ENCODE measurements around the gene ANKRD12. TPM values are rescaled to one million over a fixed set of nuclear protein-coding genes. Genes with fewer than 3 reads are reported as not detected.

Gene ANKRD12
- total RNA-seq, 1 experiment from 2014 or later = 19.1 TPM

DNA sequence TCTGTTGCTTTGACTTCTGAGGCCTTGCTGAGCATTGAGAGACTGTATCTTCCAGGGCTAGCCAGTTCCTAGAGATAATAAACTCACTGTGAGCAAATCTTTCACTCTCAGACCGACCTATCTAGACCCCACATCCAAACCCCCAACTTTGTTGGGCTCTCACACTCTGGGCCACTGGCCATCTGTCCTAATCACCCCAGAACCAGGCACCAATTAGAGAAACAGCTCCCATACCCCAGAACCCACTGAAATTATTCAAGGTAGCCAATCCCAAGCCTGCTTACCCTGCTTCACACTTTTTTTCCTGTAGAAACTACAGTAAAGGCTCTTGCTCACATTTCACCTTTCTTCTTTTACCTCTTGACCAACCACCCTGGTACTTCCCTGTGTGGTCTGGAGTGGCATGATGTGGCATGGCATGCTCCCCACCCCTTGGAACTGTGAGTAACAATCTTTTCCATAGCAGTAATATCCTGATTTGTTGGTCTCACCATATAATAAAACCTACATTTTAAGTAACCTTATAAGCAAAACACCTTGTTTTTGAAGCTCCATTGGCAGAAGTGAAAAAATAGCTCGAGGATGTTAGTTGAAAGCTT lies 55.2 kb downstream of the ANKRD12 start:
- no peaks in the 10 kb centered on the region for H3K9me3 ChIP-seq (ENCODE audit: low read length)
- H3K36me3 ChIP-seq (ENCODE audit: low read depth, low read length) = peaks cover 3% of the 10 kb centered on the region; the same call in 1 of the 2 replicates
- POLR2A ChIA-PET (ENCODE audit: unreplicated experiment) = no interaction called here
- ATAC-seq (no peak; the same call in 1 of the 2 replicates), DNase-seq (no peak)
- H3F3A ChIP-seq (ENCODE audit: low read length, unreplicated experiment) = no peaks in the 10 kb centered on the region
- no peak overlapping the region for H3K4me2 ChIP-seq (ENCODE audit: low read length)
- H3K4me3 ChIP-seq (ENCODE audit: low read length) = no peak overlapping the region
- TF ChIP-seq EZH2 (IDR thresholded peaks at IDR 0.05; ENCODE audit: low read length, unreplicated experiment) = no peak
- H3K9ac ChIP-seq (ENCODE audit: low read length) = no peak overlapping the region
- intact Hi-C loops (cut with micrococcal nuclease) = no loop called here
- H3K9me2 ChIP-seq (replicated peaks; ENCODE audit: low read length) = no peaks in the 10 kb centered on the region
- no peak overlapping the region for H2AFZ ChIP-seq (ENCODE audit: low read length)
- CTCF ChIA-PET = no interaction called here
- no peak overlapping the region for H3K27ac ChIP-seq (ENCODE audit: low read length)
- H3K4me1 ChIP-seq (ENCODE audit: insufficient read depth, low read length) = no peaks in the 10 kb centered on the region
- BruUV-seq (replicated peaks) = no TSS peak
- no peaks in the 10 kb centered on the region for H3K27me3 ChIP-seq (ENCODE audit: low read length)
- H4K20me1 ChIP-seq (ENCODE audit: low read length) = no peaks in the 10 kb centered on the region
- no peaks in the 10 kb centered on the region for H3K79me2 ChIP-seq (ENCODE audit: low read length)

GRCh38 chr18:9193031-9193430 lies 56.5 kb downstream of the ANKRD12 start:
- H3K36me3 ChIP-seq (ENCODE audit: low read depth, low read length) = peaks cover 3% of the 10 kb centered on the region; the same call in 1 of the 2 replicates
- intact Hi-C loops (cut with micrococcal nuclease) = no loop called here
- BruUV-seq (replicated peaks) = no TSS peak
- no peaks in the 10 kb centered on the region for H3K9me2 ChIP-seq (replicated peaks; ENCODE audit: low read length)
- no peak overlapping the region for H3K4me3 ChIP-seq (ENCODE audit: low read length)
- H3K79me2 ChIP-seq (ENCODE audit: low read length) = no peaks in the 10 kb centered on the region
- no peak overlapping the region for H3K27ac ChIP-seq (ENCODE audit: low read length)
- TF ChIP-seq, protein P1, sequence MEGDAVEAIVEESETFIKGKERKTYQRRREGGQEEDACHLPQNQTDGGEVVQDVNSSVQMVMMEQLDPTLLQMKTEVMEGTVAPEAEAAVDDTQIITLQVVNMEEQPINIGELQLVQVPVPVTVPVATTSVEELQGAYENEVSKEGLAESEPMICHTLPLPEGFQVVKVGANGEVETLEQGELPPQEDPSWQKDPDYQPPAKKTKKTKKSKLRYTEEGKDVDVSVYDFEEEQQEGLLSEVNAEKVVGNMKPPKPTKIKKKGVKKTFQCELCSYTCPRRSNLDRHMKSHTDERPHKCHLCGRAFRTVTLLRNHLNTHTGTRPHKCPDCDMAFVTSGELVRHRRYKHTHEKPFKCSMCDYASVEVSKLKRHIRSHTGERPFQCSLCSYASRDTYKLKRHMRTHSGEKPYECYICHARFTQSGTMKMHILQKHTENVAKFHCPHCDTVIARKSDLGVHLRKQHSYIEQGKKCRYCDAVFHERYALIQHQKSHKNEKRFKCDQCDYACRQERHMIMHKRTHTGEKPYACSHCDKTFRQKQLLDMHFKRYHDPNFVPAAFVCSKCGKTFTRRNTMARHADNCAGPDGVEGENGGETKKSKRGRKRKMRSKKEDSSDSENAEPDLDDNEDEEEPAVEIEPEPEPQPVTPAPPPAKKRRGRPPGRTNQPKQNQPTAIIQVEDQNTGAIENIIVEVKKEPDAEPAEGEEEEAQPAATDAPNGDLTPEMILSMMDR (conservative IDR thresholded peaks at IDR 0.05; ENCODE audit: low read depth, low read length) = no peak
- TF ChIP-seq EZH2phosphoT487 (IDR thresholded peaks at IDR 0.05; ENCODE audit: borderline replicate concordance, low read length) = no peak
- TF ChIP-seq EZH2 (IDR thresholded peaks at IDR 0.05; ENCODE audit: low read length, unreplicated experiment) = no peak
- H3K9ac ChIP-seq (ENCODE audit: low read length) = no peak overlapping the region
- H2AFZ ChIP-seq (ENCODE audit: low read length) = no peak overlapping the region
- no peak for DNase-seq
- H3K9me3 ChIP-seq (ENCODE audit: low read length) = no peaks in the 10 kb centered on the region
- no peaks in the 10 kb centered on the region for H4K20me1 ChIP-seq (ENCODE audit: low read length)
- no peaks in the 10 kb centered on the region for H3F3A ChIP-seq (ENCODE audit: low read length, unreplicated experiment)
- no peaks in the 10 kb centered on the region for H3K4me1 ChIP-seq (ENCODE audit: insufficient read depth, low read length)
- ChIA-PET CTCF (no interaction called here), POLR2A (ENCODE audit: unreplicated experiment) (no interaction called here)
- no peaks in the 10 kb centered on the region for H3K27me3 ChIP-seq (ENCODE audit: low read length)
- no peak overlapping the region for H3K4me2 ChIP-seq (ENCODE audit: low read length)
- ATAC-seq = no peak

GRCh38 chr18:9196568-9196967 lies 60.0 kb downstream of the ANKRD12 start:
- Histone ChIP-seq H3K36me3 (ENCODE audit: low read depth, low read length) (no peaks in the 10 kb centered on the region), H3K27me3 (ENCODE audit: low read length) (no peaks in the 10 kb centered on the region), H3K79me2 (ENCODE audit: low read length) (no peaks in the 10 kb centered on the region), H3K4me2 (ENCODE audit: low read length) (no peak overlapping the region), H3K9me3 (ENCODE audit: low read length) (no peaks in the 10 kb centered on the region), H3K9ac (ENCODE audit: low read length) (no peak overlapping the region), H3F3A (ENCODE audit: low read length, unreplicated experiment) (no peaks in the 10 kb centered on the region), H3K4me3 (ENCODE audit: low read length) (no peak overlapping the region), H2AFZ (ENCODE audit: low read length) (no peak overlapping the region), H3K4me1 (ENCODE audit: insufficient read depth, low read length) (no peaks in the 10 kb centered on the region), H3K9me2 (replicated peaks; ENCODE audit: low read length) (no peaks in the 10 kb centered on the region), H4K20me1 (ENCODE audit: low read length) (no peaks in the 10 kb centered on the region), H3K27ac (ENCODE audit: low read length) (no peak overlapping the region)
- DNase-seq (no peak), ATAC-seq (no peak)
- intact Hi-C loops (cut with micrococcal nuclease) = no loop called here
- ChIA-PET CTCF (no interaction called here), POLR2A (ENCODE audit: unreplicated experiment) (no interaction called here)
- no TSS peak for BruUV-seq (replicated peaks)
- no peak for TF ChIP-seq EZH2phosphoT487 (IDR thresholded peaks at IDR 0.05; ENCODE audit: borderline replicate concordance, low read length)
- TF ChIP-seq, protein P1 (conservative IDR thresholded peaks at IDR 0.05; ENCODE audit: low read depth, low read length) = no peak
- TF ChIP-seq EZH2 (IDR thresholded peaks at IDR 0.05; ENCODE audit: low read length, unreplicated experiment) = no peak
